BJ (cell line): ENCODE data around the gene FNDC11. TPM values are rescaled to one million over a fixed set of nuclear protein-coding genes. Genes with fewer than 3 reads are reported as not detected.

Source experiments
- CTCF ChIA-PET: fragments of 350-600 bp; formaldehyde crosslinking; extraction: SDS; loops from one replicate; lab custom pipeline; 2021; ENCODE audit warnings: antibody characterized with exemption, inconsistent platforms; lab: Yijun Ruan, JAX
- POLR2A ChIA-PET: fragments of 300-600 bp; sonication (Branson Sonifier 250); formaldehyde crosslinking; extraction: SDS; loops from one replicate; lab custom pipeline; 2021; ENCODE audit warnings: antibody characterized with exemption; lab: Charles Lee
- DNase-seq: peaks from one replicate; pipeline ENCODE4 v3.0.0-alpha.2; 2011; ENCODE audit warnings: low read depth
- H3K27me3 ChIP-seq: 2 replicates; pipeline ENCODE4 v1.6.0; 2011; ENCODE audit warnings: low read length; ENCODE audit not compliant: control insufficient read depth, insufficient read depth
- H3K36me3 ChIP-seq: 2 replicates; pipeline ENCODE4 v1.5.1; 2011; ENCODE audit warnings: low read length; ENCODE audit not compliant: control insufficient read depth, insufficient read depth
- H3K4me3 ChIP-seq: 2 replicates; pipeline ENCODE4 v1.5.1; 2011; ENCODE audit warnings: low read depth, mild to moderate bottlenecking, control low read depth, low read length
- CTCF ChIP-seq: IDR thresholded peaks from 2 replicates; pipeline ENCODE4 v1.5.1; 2011; ENCODE audit warnings: low read depth, mild to moderate bottlenecking, control low read depth, inconsistent platforms, low read length, moderate library complexity; ENCODE audit not compliant: insufficient read depth
- polyA plus RNA-seq: library from polyadenylated mRNA; depleted of rRNA; stranded (reverse); fragments of >200 nt; gene quantifications from 2 replicates; pipeline ENCODE4 v1.2.3, GENCODE V29; 2011

Gene FNDC11
- polyA plus RNA-seq, 1 experiment = 0.76 TPM

DNA sequence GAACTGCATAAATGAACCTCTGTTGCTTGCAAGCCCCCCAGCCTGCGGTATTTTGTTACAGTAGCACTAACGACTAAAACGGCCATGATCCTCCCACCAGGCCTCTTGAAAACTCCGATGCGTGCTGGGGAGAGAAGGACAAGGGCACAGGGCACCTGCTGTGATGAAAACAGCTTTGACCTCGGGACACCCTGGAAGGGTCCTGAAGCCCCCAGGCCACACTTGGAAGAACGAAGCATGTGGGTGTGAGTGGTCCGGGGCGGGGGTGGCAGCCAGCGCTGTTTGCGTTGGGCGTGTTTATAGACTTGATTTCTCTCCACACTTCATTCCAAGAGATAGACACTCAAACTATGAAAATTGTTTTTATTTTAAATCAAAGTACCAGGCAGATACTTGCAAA lies 33.3 kb downstream of the FNDC11 start:
- ChIA-PET CTCF (no interaction called here), POLR2A (no interaction called here)
- H3K4me3 ChIP-seq = no peak overlapping the region
- peaks cover 15% of the 10 kb centered on the region for H3K36me3 ChIP-seq
- H3K27me3 ChIP-seq = no peaks in the 10 kb centered on the region
- no peak for DNase-seq
- no peak for TF ChIP-seq CTCF

DNA sequence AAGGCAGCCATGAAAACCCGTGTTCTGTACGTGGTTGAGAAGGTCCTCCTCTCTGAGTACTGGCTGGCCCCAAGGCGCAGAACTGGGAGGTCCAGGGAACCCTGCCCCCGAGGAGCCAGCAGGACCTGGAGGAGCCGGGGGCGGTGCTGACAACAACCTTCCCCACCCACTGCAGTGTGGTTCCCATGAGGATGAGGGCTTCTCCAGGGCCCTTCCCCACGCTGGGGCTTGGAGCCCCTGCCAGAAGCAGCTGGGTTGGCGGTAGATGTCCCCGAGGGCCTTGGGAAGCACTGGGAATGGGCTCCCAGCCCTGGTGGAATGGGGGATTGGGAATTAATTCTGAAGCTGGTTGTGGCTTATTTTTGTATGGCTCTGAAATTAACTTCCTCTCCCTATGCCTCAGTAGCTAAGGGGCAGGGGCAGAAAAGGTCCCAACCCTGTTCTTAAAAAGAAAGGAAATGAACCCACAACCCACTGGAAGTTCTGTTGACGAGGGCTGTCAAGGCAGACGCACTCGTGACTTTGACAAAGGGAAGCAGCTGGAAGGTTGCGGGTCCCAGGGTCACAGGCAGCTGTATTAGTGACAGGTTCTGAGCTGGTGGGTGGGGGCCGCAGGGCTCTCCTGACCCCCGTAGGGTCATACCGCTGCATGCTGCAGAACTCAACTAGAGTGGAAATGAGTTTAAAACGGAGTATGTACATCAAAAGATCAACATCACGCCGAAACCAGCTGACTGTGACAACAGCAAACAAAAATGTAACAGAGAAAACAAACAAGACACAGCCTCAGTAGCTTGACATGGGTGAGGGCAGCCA lies 34.0 kb downstream of the FNDC11 start:
- Histone ChIP-seq H3K4me3 (no peak overlapping the region), H3K27me3 (no peaks in the 10 kb centered on the region), H3K36me3 (peaks cover 21% of the 10 kb centered on the region)
- ChIA-PET CTCF (interaction anchor here (1.1 kb wide), 1 partner anchor 8 kb away, joined by 3 read pairs; no protein-coding TSS in a partner anchor), POLR2A (no interaction called here)
- no peak for DNase-seq
- TF ChIP-seq CTCF = no peak

DNA sequence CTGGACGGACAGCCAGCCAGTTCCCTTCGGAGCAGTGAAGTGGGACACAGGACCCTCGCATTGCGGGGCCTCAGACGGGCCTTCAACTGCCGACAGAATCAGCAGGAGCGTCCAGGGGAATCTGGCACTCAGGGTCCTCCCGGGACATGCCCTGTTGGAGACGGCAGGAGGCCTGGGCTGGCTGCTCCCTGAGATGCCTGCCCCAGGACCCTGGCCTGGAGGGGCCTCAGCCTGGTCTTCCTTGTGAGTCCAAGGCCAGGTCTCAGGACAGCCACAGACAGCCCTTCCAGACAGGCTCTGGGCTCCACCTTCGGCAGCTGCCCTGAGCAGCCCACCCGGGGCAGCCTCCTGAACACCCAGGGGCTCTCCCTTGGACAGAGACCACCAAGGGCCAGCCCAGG lies 34.7 kb downstream of the FNDC11 start:
- ChIA-PET CTCF (interaction anchor here (1.0 to 1.1 kb wide), 2 partner anchors 9 to 36 kb away, joined by 3 read pairs; no protein-coding TSS in a partner anchor), POLR2A (no interaction called here)
- no peak overlapping the region for H3K4me3 ChIP-seq

GRCh38 chr20:63589261-63590217 lies 35.6 kb downstream of the FNDC11 start:
- DNase-seq = no peak
- TF ChIP-seq CTCF = no peak
- POLR2A ChIA-PET = no interaction called here
- CTCF ChIA-PET = interaction anchor here (1.0 kb wide), 1 partner anchor 37 kb away, joined by 3 read pairs; no protein-coding TSS in a partner anchor
- Histone ChIP-seq H3K4me3 (no peak overlapping the region), H3K27me3 (no peaks in the 10 kb centered on the region), H3K36me3 (peaks cover 21% of the 10 kb centered on the region)

More for the DNA sequence above, 34.7 kb downstream of the FNDC11 start:
- H3K27me3 ChIP-seq = no peaks in the 10 kb centered on the region
- DNase-seq = no peak
- TF ChIP-seq CTCF = no peak
- peaks cover 21% of the 10 kb centered on the region for H3K36me3 ChIP-seq
